B cell (primary cell): Measurements from ENCODE around the gene XPO6. TPM values are rescaled to one million over a fixed set of nuclear protein-coding genes. Genes with fewer than 3 reads are reported as not detected.

Experiments used
- ATAC-seq: fragments of 200-7000 bp; cut with Tn5 transposase; one replicate; pipeline ENCODE4 v1.10.0; 2021; ENCODE audit warnings: low read depth, mild to moderate bottlenecking, moderate number of reproducible peaks, moderate library complexity
- CTCF ChIA-PET: fragments of 350-600 bp; sonication (Branson Sonifier 250); formaldehyde crosslinking; loops from one replicate; lab custom pipeline; 2021; ENCODE audit warnings: antibody characterized with exemption, inconsistent platforms; lab: Charles Lee
- POLR2A ChIA-PET: fragments of 350-600 bp; sonication (Branson Sonifier 250); formaldehyde crosslinking; loops from one replicate; lab custom pipeline; 2021; ENCODE audit warnings: antibody characterized with exemption; lab: Charles Lee
- DNase-seq: peaks from one replicate; pipeline ENCODE4 v3.0.0; 2013
- H2AFZ ChIP-seq: 2 replicates; pipeline ENCODE4 v1.6.1; 2012; ENCODE audit warnings: mild to moderate bottlenecking, low read depth, low read length; ENCODE audit not compliant: insufficient read depth, poor library complexity, severe bottlenecking
- H3K27ac ChIP-seq, 2 donors: 1 replicate in 1 of 2; 2 replicates in 1 of 2; pipeline ENCODE4 v1.5.1; 2012 to 2013; ENCODE audit warnings: low read length in 2 of 2, mild to moderate bottlenecking in 2 of 2, moderate library complexity in 1 of 2
- H3K27me3 ChIP-seq, 4 experiments: fragments of 200-600 bp in 1 of 4; sonication (generic) in 1 of 4; replicated peaks in 1 of 4; 1 replicate in 2 of 4; 2 replicates in 2 of 4; pipeline versions ENCODE4 v1.6.1 to v1.7.0; 2013 to 2016; ENCODE audit warnings: low read length in 3 of 4, mild to moderate bottlenecking in 2 of 4, mixed read lengths in 1 of 4, moderate library complexity in 1 of 4; ENCODE audit not compliant: insufficient read depth in 4 of 4, control insufficient read depth in 3 of 4; ENCODE audit errors: control extremely low read depth in 1 of 4
- H3K36me3 ChIP-seq, 2 experiments: replicated peaks in 1 of 2; 1 replicate in 1 of 2; 2 replicates in 1 of 2; pipeline versions ENCODE4 v1.6.1 to v1.7.1; 2013; ENCODE audit warnings: low read length in 1 of 2; ENCODE audit not compliant: insufficient read depth in 2 of 2, control insufficient read depth in 1 of 2; ENCODE audit errors: control extremely low read depth in 1 of 2, extremely low read depth in 1 of 2
- H3K4me1 ChIP-seq, 2 donors: fragments of 200-600 bp in 1 of 2; sonication (generic) in 1 of 2; 1 replicate in 1 of 2; 2 replicates in 1 of 2; pipeline versions ENCODE4 v1.5.1 to v1.6.1; 2013 to 2017; ENCODE audit warnings: low read length in 2 of 2; ENCODE audit not compliant: control insufficient read depth in 2 of 2, insufficient read depth in 2 of 2
- H3K4me2 ChIP-seq: replicated peaks from 2 replicates; pipeline ENCODE3; 2012; ENCODE audit warnings: mild to moderate bottlenecking, low read depth, low read length; ENCODE audit not compliant: poor library complexity, severe bottlenecking
- H3K4me3 ChIP-seq, 5 experiments: fragments of 200-600 bp in 1 of 5; sonication (generic) in 1 of 5; 1 replicate in 3 of 5; 2 replicates in 2 of 5; pipeline versions ENCODE4 v1.5.1 to v1.7.0; 2011 to 2016; ENCODE audit warnings: low read length in 4 of 5, mild to moderate bottlenecking in 4 of 5, low read depth in 2 of 5, control low read depth in 1 of 5, moderate library complexity in 1 of 5; ENCODE audit not compliant: insufficient read depth in 1 of 5; ENCODE audit errors: control extremely low read depth in 1 of 5, extremely low read depth in 1 of 5
- H3K79me2 ChIP-seq: fragments of 200-600 bp; sonication (generic); one replicate; pipeline ENCODE4 v1.6.0; 2016; ENCODE audit warnings: low read length; ENCODE audit not compliant: control insufficient read depth, insufficient read depth
- H3K9ac ChIP-seq: fragments of 200-600 bp; sonication (generic); 2 replicates; pipeline ENCODE4 v1.6.1; 2017; ENCODE audit warnings: mild to moderate bottlenecking, low read length, moderate library complexity
- H3K9me3 ChIP-seq, 3 donors: one replicate each; pipeline versions ENCODE4 v1.6.1 to v1.7.1; 2013; ENCODE audit warnings: low read length in 2 of 3; ENCODE audit not compliant: control insufficient read depth in 2 of 3, insufficient read depth in 1 of 3; ENCODE audit errors: control extremely low read depth in 1 of 3
- H4K20me1 ChIP-seq: 2 replicates; pipeline ENCODE4 v1.6.0; 2012; ENCODE audit warnings: mild to moderate bottlenecking, low read length; ENCODE audit not compliant: insufficient read depth, control insufficient read depth, poor library complexity, severe bottlenecking
- H3K27ac Mint-ChIP-seq: one replicate; pipeline ENCODE4 v1.8.0; 2021; ENCODE audit warnings: mixed read lengths
- H3K27me3 Mint-ChIP-seq: one replicate; pipeline ENCODE4 v1.8.0; 2021; ENCODE audit warnings: mixed read lengths
- H3K4me1 Mint-ChIP-seq: one replicate; pipeline ENCODE4 v1.8.0; 2021; ENCODE audit warnings: mixed read lengths
- H3K4me3 Mint-ChIP-seq: one replicate; pipeline ENCODE4 v1.8.0; 2021; ENCODE audit warnings: mixed read lengths
- H3K9me3 Mint-ChIP-seq: one replicate; pipeline ENCODE4 v1.8.0; 2022; ENCODE audit warnings: mixed read lengths; ENCODE audit not compliant: insufficient read depth
- CTCF ChIP-seq: fragments of 200-600 bp; IDR thresholded peaks from one replicate; pipeline ENCODE4 v1.8.0; 2022; ENCODE audit warnings: antibody characterized with exemption, mild to moderate bottlenecking
- EZH2 ChIP-seq: IDR thresholded peaks from 2 replicates; pipeline ENCODE4 v1.6.1; 2012; ENCODE audit warnings: borderline replicate concordance, low read depth, mild to moderate bottlenecking, moderate library complexity, low read length; ENCODE audit not compliant: insufficient read depth, poor library complexity, severe bottlenecking
- WGBS: methylation state at CpG from one replicate; pipeline ENCODE4 v1.1.5; 2013; ENCODE audit warnings: missing lambda C conversion rate; ENCODE audit not compliant: insufficient coverage; 5-methylcytosine and 5-hydroxymethylcytosine counted together
- intact Hi-C: fragments of 100-400 bp; cut with micrococcal nuclease; formaldehyde crosslinking; loops from one replicate; pipeline ENCODE4 v1.10.0; 2022
- polyA plus RNA-seq: library from polyadenylated mRNA; depleted of rRNA; stranded (reverse); fragments of >200 nt; gene quantifications from 2 replicates; pipeline ENCODE4 v1.2.3, GENCODE V29; 2012
- total RNA-seq, 2 donors: library from RNA; stranded (reverse); fragments of 120-200 nt in 1 of 2; gene quantifications; 1 replicate in 1 of 2; 2 replicates in 1 of 2; pipeline versions ENCODE4 v1.2.3 to v1.2.4, GENCODE V29; 2013 to 2022

XPO6 gene
- total and polyA plus RNA-seq, 2 donors (not counting 1 experiment from before 2014, with no cell fraction given), result 259 to 303 TPM

GRCh38 chr16:28133666-28134065 lies 78.1 kb downstream of the XPO6 start:
- peaks cover 23% of the 10 kb centered on the region for H3K4me1 Mint-ChIP-seq
- no peak overlapping the region for H3K4me3 Mint-ChIP-seq
- Histone ChIP-seq H3K36me3 (peaks cover 2 to 85% of the 10 kb centered on the region in 2 experiments), H3K9me3 (no peaks in the 10 kb centered on the region), H3K27ac (no peak overlapping the region), H3K27me3 (no peaks in the 10 kb centered on the region), H4K20me1 (peaks cover 12% of the 10 kb centered on the region), H3K4me3 (no peak overlapping the region), H3K9ac (no peak overlapping the region), H3K4me2 (no peak overlapping the region), H3K4me1 (peaks cover 23 to 24% of the 10 kb centered on the region in 2 donors), H3K79me2 (peaks cover 95% of the 10 kb centered on the region), H2AFZ (no peak overlapping the region)
- no peaks in the 10 kb centered on the region for H3K27me3 Mint-ChIP-seq
- no peak overlapping the region for H3K27ac Mint-ChIP-seq
- ChIA-PET CTCF (no interaction called here), POLR2A (no interaction called here)
- ATAC-seq, result no peak
- no peaks in the 10 kb centered on the region for H3K9me3 Mint-ChIP-seq
- WGBS, result no CpG with 5 or more reads among the region's 7 CpGs
- intact Hi-C loops, result no loop called here
- TF ChIP-seq EZH2 (no peak), CTCF (no peak)
- no peak for DNase-seq

- no peak overlapping the region for H3K4me3 Mint-ChIP-seq
- DNase-seq (no peak), ATAC-seq (no peak)
- POLR2A ChIA-PET, result no interaction called here
- Histone ChIP-seq H3K27ac (no peak overlapping the region), H3K27me3 (no peaks in the 10 kb centered on the region), H3K36me3 (peaks cover 2 to 96% of the 10 kb centered on the region in 2 experiments), H3K4me2 (no peak overlapping the region), H3K9me3 (no peaks in the 10 kb centered on the region), H2AFZ (no peak overlapping the region), H3K4me3 (no peak overlapping the region), H3K79me2 (peaks cover 96% of the 10 kb centered on the region), H4K20me1 (peaks cover 30% of the 10 kb centered on the region), H3K4me1 (peaks cover 6% of the 10 kb centered on the region in 2 donors), H3K9ac (no peak overlapping the region)
- no peaks in the 10 kb centered on the region for H3K9me3 Mint-ChIP-seq
- CTCF ChIA-PET, result interaction anchor here (0.7 to 1.8 kb wide), 5 partner anchors 9 to 60 kb away, joined by 3 to 4 read pairs (median 3); no protein-coding TSS in a partner anchor
- TF ChIP-seq CTCF (no peak), EZH2 (no peak)
- H3K4me1 Mint-ChIP-seq, result peaks cover 7% of the 10 kb centered on the region
- no CpG with 5 or more reads among the region's 5 CpGs for WGBS
- H3K27me3 Mint-ChIP-seq, result no peaks in the 10 kb centered on the region
- intact Hi-C loops, result no loop called here
- H3K27ac Mint-ChIP-seq, result no peak overlapping the region
These were observed 79.9 kb downstream of the XPO6 start for GRCh38 chr16:28131743-28132393.
